IgD-negative memory B cell (primary cell): ENCODE results near the gene BMP8A. TPM values are rescaled to one million over a fixed set of nuclear protein-coding genes. Genes with fewer than 3 reads are reported as not detected.
"Not testable (repeated sequence)": the region's sequence is repeated elsewhere in the genome, so short reads cannot be mapped to it uniquely, and the experiment has no call there.

Experiments
- H3K27ac Mint-ChIP-seq, 3 donors: one replicate each; pipeline ENCODE4 v1.8.0; 2020 to 2022; ENCODE audit warnings: mild to moderate bottlenecking in 3 of 3, mixed read lengths in 3 of 3, moderate library complexity in 1 of 3
- H3K27me3 Mint-ChIP-seq: one replicate; pipeline ENCODE4 v1.8.0; 2021; ENCODE audit warnings: mixed read lengths
- H3K36me3 Mint-ChIP-seq: one replicate; pipeline ENCODE4 v1.8.0; 2020; ENCODE audit warnings: mild to moderate bottlenecking, mixed read lengths
- H3K4me1 Mint-ChIP-seq, 3 donors: one replicate each; pipeline ENCODE4 v1.8.0; 2020 to 2022; ENCODE audit warnings: mixed read lengths in 3 of 3, mild to moderate bottlenecking in 1 of 3
- H3K4me3 Mint-ChIP-seq, 4 donors: one replicate each; pipeline ENCODE4 v1.8.0; 2020 to 2022; ENCODE audit warnings: mild to moderate bottlenecking in 4 of 4, mixed read lengths in 4 of 4, moderate library complexity in 3 of 4
- H3K9me3 Mint-ChIP-seq, 3 donors: one replicate each; pipeline ENCODE4 v1.8.0; 2020 to 2021; ENCODE audit warnings: mixed read lengths in 3 of 3, mild to moderate bottlenecking in 1 of 3
- polyA plus RNA-seq: library from polyadenylated mRNA; unstranded; fragments of 300-500 nt; fragmentation: Illumina TruSeq; gene quantifications from one replicate; pipeline ENCODE4 v1.2.3, GENCODE V29; 2021

The BMP8A gene
- polyA plus RNA-seq, 1 donor from 2014 or later, result 0.21 TPM

- Mint-ChIP-seq H3K4me1 (peaks cover 11 to 18% (median 12%) of the 10 kb centered on the region in 3 donors), H3K27me3 (no peaks in the 10 kb centered on the region), H3K27ac (peak overlapping the region in 1 of 3 donors; percentile 59), H3K9me3 (no peaks in the 10 kb centered on the region), H3K36me3 (no peaks in the 10 kb centered on the region), H3K4me3 (peak overlapping the region; percentile 61 to 91 (median 80))
Measured at GRCh38 chr1:39508857-39509305, 17.4 kb downstream of the BMP8A start.

- H3K27ac Mint-ChIP-seq, result peak overlapping the region in 2 of 3 donors; percentile 10 to 59
- H3K27me3 Mint-ChIP-seq, result no peaks in the 10 kb centered on the region
- peak overlapping the region; percentile 61 to 91 (median 80) for H3K4me3 Mint-ChIP-seq
- no peaks in the 10 kb centered on the region for H3K36me3 Mint-ChIP-seq
- H3K9me3 Mint-ChIP-seq, result no peaks in the 10 kb centered on the region
- H3K4me1 Mint-ChIP-seq, result peaks cover 11 to 18% (median 12%) of the 10 kb centered on the region in 3 donors
Measured at GRCh38 chr1:39509360-39510009, 18.0 kb downstream of the BMP8A start.

GRCh38 chr1:39510570-39511186, 19.2 kb downstream of the BMP8A start:
- not testable (repeated sequence) for H3K9me3 Mint-ChIP-seq, H3K4me3 Mint-ChIP-seq, H3K36me3 Mint-ChIP-seq, H3K27ac Mint-ChIP-seq, H3K27me3 Mint-ChIP-seq
- peaks cover 11 to 18% (median 12%) of the 10 kb centered on the region in 3 donors for H3K4me1 Mint-ChIP-seq

- H3K4me3 Mint-ChIP-seq, H3K36me3 Mint-ChIP-seq, H3K27ac Mint-ChIP-seq, H3K9me3 Mint-ChIP-seq, H3K27me3 Mint-ChIP-seq: not testable (repeated sequence)
- H3K4me1 Mint-ChIP-seq, result peaks cover 11 to 18% (median 12%) of the 10 kb centered on the region in 3 donors
Measured at GRCh38 chr1:39511477-39511876, 20.0 kb downstream of the BMP8A start.

GRCh38 chr1:39512234-39512847, 20.9 kb downstream of the BMP8A start:
- not testable (repeated sequence) for H3K27me3 Mint-ChIP-seq, H3K9me3 Mint-ChIP-seq, H3K36me3 Mint-ChIP-seq, H3K4me3 Mint-ChIP-seq, H3K27ac Mint-ChIP-seq
- H3K4me1 Mint-ChIP-seq, result peaks cover 11 to 14% (median 11%) of the 10 kb centered on the region in 3 donors

- H3K36me3 Mint-ChIP-seq, H3K27ac Mint-ChIP-seq, H3K27me3 Mint-ChIP-seq, H3K4me1 Mint-ChIP-seq, H3K9me3 Mint-ChIP-seq, H3K4me3 Mint-ChIP-seq: not testable (repeated sequence)
Measured at GRCh38 chr1:39514710-39515124, 23.3 kb downstream of the BMP8A start.

- not testable (repeated sequence) for H3K4me1 Mint-ChIP-seq, H3K27ac Mint-ChIP-seq, H3K36me3 Mint-ChIP-seq, H3K9me3 Mint-ChIP-seq, H3K27me3 Mint-ChIP-seq
- H3K4me3 Mint-ChIP-seq, result peak overlapping the region in 1 of 4 donors; percentile 59
Measured at GRCh38 chr1:39515131-39516086, 24.0 kb downstream of the BMP8A start.

- H3K4me3 Mint-ChIP-seq, H3K36me3 Mint-ChIP-seq, H3K9me3 Mint-ChIP-seq, H3K4me1 Mint-ChIP-seq, H3K27me3 Mint-ChIP-seq, H3K27ac Mint-ChIP-seq: not testable (repeated sequence)
Measured at GRCh38 chr1:39516841-39517240, 25.4 kb downstream of the BMP8A start.

GRCh38 chr1:39517936-39518335, 26.5 kb downstream of the BMP8A start:
- H3K4me3 Mint-ChIP-seq, H3K27me3 Mint-ChIP-seq: not testable (repeated sequence)

GRCh38 chr1:39519376-39519775, 27.9 kb downstream of the BMP8A start:
- not testable (repeated sequence) for H3K4me3 Mint-ChIP-seq, H3K4me1 Mint-ChIP-seq, H3K9me3 Mint-ChIP-seq, H3K27ac Mint-ChIP-seq, H3K36me3 Mint-ChIP-seq, H3K27me3 Mint-ChIP-seq

More at GRCh38 chr1:39517936-39518335, 26.5 kb downstream of the BMP8A start:
- H3K27ac Mint-ChIP-seq, H3K4me1 Mint-ChIP-seq, H3K36me3 Mint-ChIP-seq, H3K9me3 Mint-ChIP-seq: not testable (repeated sequence)

GRCh38 chr1:39522221-39522620, 30.8 kb downstream of the BMP8A start:
- not testable (repeated sequence) for H3K36me3 Mint-ChIP-seq, H3K27ac Mint-ChIP-seq, H3K4me3 Mint-ChIP-seq, H3K9me3 Mint-ChIP-seq, H3K27me3 Mint-ChIP-seq
- H3K4me1 Mint-ChIP-seq, result peaks cover 16 to 20% (median 20%) of the 10 kb centered on the region in 3 donors

GRCh38 chr1:39522661-39523567, 31.5 kb downstream of the BMP8A start:
- H3K36me3 Mint-ChIP-seq, result no peaks in the 10 kb centered on the region
- H3K27ac Mint-ChIP-seq, result no peak overlapping the region
- peaks cover 16 to 22% (median 20%) of the 10 kb centered on the region in 3 donors for H3K4me1 Mint-ChIP-seq
- H3K27me3 Mint-ChIP-seq, result no peaks in the 10 kb centered on the region
- no peak overlapping the region for H3K4me3 Mint-ChIP-seq
- H3K9me3 Mint-ChIP-seq, result no peaks in the 10 kb centered on the region

GRCh38 chr1:39524171-39524570, 32.7 kb downstream of the BMP8A start:
- no peaks in the 10 kb centered on the region for H3K36me3 Mint-ChIP-seq
- H3K27ac Mint-ChIP-seq, result peak overlapping the region in 2 of 3 donors; percentile 37 to 76
- peaks cover 16 to 23% (median 20%) of the 10 kb centered on the region in 3 donors for H3K4me1 Mint-ChIP-seq
- H3K9me3 Mint-ChIP-seq, result no peaks in the 10 kb centered on the region
- no peaks in the 10 kb centered on the region for H3K27me3 Mint-ChIP-seq
- H3K4me3 Mint-ChIP-seq, result peak overlapping the region in 1 of 4 donors; percentile 90
